Measurements from ENCODE around the gene GABBR2.

GABBR2 gene

DNA sequence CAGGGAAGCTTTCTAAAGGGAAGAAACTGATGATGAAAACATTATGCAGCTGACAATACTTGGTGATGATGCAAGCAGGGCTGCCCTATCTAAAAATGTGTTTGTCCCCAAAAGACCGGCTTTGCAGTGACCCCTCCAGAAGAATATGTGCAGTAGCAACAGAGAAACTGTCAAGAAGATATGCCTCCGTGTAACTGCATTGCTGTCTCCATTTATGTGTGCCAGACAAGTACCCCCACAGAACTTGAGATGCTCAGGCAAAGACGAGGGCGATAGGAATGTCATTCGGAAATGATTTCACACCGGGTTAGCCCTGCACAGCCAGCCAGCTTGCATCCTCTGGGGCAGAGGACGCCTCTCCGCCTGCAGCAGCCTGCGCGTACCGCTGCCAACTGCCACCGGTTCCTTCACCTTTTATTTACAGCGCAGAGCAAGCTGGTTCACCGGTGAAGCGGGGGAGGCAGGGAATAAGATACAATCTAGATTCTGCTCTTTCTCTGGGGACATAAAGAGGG, 2.0 kb downstream of the GABBR2 start:
- H3K36me3 Mint-ChIP-seq (ENCODE audit: low read depth) = no peaks in the 10 kb centered on the region
- no peak overlapping the region for H3K27ac Mint-ChIP-seq
- peaks cover 86% of the 10 kb centered on the region for H3K27me3 Mint-ChIP-seq (ENCODE audit: low read depth)
- TF ChIP-seq, protein P1, sequence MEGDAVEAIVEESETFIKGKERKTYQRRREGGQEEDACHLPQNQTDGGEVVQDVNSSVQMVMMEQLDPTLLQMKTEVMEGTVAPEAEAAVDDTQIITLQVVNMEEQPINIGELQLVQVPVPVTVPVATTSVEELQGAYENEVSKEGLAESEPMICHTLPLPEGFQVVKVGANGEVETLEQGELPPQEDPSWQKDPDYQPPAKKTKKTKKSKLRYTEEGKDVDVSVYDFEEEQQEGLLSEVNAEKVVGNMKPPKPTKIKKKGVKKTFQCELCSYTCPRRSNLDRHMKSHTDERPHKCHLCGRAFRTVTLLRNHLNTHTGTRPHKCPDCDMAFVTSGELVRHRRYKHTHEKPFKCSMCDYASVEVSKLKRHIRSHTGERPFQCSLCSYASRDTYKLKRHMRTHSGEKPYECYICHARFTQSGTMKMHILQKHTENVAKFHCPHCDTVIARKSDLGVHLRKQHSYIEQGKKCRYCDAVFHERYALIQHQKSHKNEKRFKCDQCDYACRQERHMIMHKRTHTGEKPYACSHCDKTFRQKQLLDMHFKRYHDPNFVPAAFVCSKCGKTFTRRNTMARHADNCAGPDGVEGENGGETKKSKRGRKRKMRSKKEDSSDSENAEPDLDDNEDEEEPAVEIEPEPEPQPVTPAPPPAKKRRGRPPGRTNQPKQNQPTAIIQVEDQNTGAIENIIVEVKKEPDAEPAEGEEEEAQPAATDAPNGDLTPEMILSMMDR (IDR thresholded peaks at IDR 0.05; ENCODE audit: unreplicated experiment in 3 of 3) = no peak
- H3K9me3 Mint-ChIP-seq = no peaks in the 10 kb centered on the region
- H3K4me1 Mint-ChIP-seq = peaks cover 9% of the 10 kb centered on the region
- H3K4me3 Mint-ChIP-seq = peak overlapping the region; percentile 25 to 61 (median 54)

DNA sequence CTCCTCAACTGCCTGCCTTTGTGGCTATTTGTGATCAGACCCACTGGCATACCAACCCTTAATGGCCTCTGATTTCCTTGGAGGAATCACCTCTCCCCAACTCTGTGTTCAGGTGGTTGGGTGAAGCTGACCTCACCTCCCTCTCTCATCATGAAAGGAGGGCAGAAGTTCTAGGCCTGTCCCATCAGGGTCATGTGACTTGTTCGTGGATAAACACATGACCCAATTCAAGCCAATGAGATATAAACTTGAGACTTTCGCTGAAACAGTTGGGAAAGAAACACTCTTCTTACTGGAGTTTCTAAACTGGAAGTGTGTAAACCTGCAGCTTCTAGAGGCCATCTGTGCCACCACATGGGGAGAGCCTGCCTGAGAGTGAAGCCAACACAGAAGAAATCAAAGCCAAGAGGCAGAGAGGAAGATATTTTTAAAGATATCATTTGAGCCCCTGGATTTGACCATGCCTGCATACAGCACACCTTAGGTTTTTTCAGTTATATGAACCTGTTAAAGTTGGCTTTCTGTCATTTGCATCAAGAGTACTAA, 5.8 kb downstream of the GABBR2 start:
- Mint-ChIP-seq H3K9me3 (peaks cover 5% of the 10 kb centered on the region), H3K36me3 (ENCODE audit: low read depth) (no peaks in the 10 kb centered on the region), H3K4me1 (peaks cover 9% of the 10 kb centered on the region)

DNA sequence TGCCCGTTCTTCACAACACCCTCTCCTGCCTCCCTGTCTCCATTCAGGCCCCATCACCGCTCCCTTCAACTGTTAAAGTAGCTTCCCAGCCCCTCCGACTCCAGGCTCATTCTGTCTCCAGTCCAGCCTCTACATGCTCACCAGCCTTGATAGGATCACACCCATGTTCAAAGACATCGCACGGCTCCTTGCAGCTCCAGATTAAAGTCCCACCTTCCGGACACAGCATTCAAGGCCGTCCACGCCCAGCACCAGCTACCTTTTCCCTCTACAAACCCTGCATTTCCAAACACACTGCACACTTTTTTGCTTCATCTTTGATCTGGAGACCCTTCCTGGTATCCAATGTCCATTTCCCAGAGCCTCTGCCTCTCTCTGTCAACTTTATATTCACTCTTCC, 6.4 kb downstream of the GABBR2 start:
- no peaks in the 10 kb centered on the region for H3K36me3 Mint-ChIP-seq (ENCODE audit: low read depth)

More for the DNA sequence above, 5.8 kb downstream of the GABBR2 start:
- H3K27me3 Mint-ChIP-seq (ENCODE audit: low read depth) = peaks cover 92% of the 10 kb centered on the region
- TF ChIP-seq, protein P1 (IDR thresholded peaks at IDR 0.05; ENCODE audit: unreplicated experiment in 3 of 3) = no peak
- no peak overlapping the region for H3K4me3 Mint-ChIP-seq
- H3K27ac Mint-ChIP-seq = no peak overlapping the region

DNA sequence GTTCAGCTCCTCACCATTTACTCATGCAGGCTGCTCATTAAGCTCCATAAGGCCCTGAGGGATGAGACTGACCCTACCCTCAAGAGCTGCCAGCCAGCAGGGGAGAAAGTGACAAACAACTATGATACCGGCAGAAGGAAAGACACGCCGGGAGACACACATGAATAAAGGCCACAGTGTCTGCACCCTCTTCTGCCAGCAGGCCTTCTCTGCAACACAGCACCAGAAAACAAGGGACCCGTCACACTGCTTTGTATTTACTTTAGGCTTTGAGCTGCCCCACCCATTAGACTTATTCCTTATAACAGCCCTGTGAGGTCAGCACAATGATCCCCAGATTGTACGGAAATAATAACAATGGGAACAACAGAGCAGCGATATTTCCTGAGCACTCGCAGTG, 7.2 kb downstream of the GABBR2 start:
- TF ChIP-seq, protein P1 (IDR thresholded peaks at IDR 0.05; ENCODE audit: unreplicated experiment in 3 of 3) = no peak
- Mint-ChIP-seq H3K27me3 (ENCODE audit: low read depth) (peaks cover 88% of the 10 kb centered on the region), H3K4me1 (peaks cover 4% of the 10 kb centered on the region), H3K9me3 (peaks cover 5% of the 10 kb centered on the region), H3K4me3 (no peak overlapping the region), H3K36me3 (ENCODE audit: low read depth) (no peaks in the 10 kb centered on the region), H3K27ac (no peak overlapping the region)

More for the DNA sequence above, 6.4 kb downstream of the GABBR2 start:
- TF ChIP-seq, protein P1 (IDR thresholded peaks at IDR 0.05; ENCODE audit: unreplicated experiment in 3 of 3) = no peak
- peaks cover 9% of the 10 kb centered on the region for H3K4me1 Mint-ChIP-seq
- no peak overlapping the region for H3K4me3 Mint-ChIP-seq
- peaks cover 90% of the 10 kb centered on the region for H3K27me3 Mint-ChIP-seq (ENCODE audit: low read depth)
- H3K9me3 Mint-ChIP-seq = peaks cover 5% of the 10 kb centered on the region
- H3K27ac Mint-ChIP-seq = no peak overlapping the region

DNA sequence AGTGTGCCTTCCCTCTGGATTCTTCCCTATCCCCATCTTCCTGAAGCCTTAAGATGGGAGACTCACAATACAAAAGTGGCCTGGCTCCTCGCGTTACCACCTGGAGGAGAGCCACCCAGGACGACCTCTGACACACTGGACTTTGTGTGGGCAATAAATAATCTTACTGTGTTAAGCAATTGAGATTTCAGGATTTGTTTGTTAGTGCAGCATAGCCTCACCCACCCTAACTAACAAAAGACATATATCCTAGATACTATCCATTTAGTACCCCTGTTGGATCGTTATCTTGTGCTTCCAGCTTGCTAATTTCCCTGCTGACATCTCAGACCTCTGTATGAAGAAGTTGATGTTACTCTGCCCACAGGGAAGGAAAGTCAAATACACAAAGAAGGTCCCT, 7.9 kb downstream of the GABBR2 start:
- no peak overlapping the region for H3K4me3 Mint-ChIP-seq
- H3K27ac Mint-ChIP-seq = no peak overlapping the region
- no peaks in the 10 kb centered on the region for H3K4me1 Mint-ChIP-seq
- peaks cover 86% of the 10 kb centered on the region for H3K27me3 Mint-ChIP-seq (ENCODE audit: low read depth)
- H3K9me3 Mint-ChIP-seq = peaks cover 5% of the 10 kb centered on the region
- TF ChIP-seq, protein P1 (IDR thresholded peaks at IDR 0.05; ENCODE audit: unreplicated experiment in 3 of 3) = no peak
- H3K36me3 Mint-ChIP-seq (ENCODE audit: low read depth) = no peaks in the 10 kb centered on the region

DNA sequence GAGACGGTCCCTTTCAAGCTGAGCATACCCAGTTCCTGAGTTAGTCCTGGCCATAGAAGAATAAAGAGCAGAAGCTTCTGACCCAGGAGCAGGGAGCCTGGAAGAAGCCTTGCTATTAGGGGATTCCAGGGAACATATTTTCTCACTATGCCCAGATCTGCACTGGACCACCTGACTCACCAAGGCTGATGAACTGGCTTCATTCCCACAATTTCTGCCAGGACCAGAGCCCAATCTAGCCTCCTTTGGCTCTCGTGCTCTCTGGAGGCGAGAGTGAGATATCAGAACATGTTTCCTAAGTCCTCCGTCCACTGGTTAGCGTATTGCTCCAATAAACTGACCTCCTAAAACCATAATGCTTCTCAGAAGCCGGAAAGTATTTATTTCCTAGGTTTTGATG, 9.9 kb downstream of the GABBR2 start:
- H3K4me1 Mint-ChIP-seq = no peaks in the 10 kb centered on the region
- peaks cover 5% of the 10 kb centered on the region for H3K9me3 Mint-ChIP-seq
- TF ChIP-seq, protein P1 (IDR thresholded peaks at IDR 0.05; ENCODE audit: unreplicated experiment in 3 of 3) = no peak
- H3K27ac Mint-ChIP-seq = no peak overlapping the region
- peaks cover 74% of the 10 kb centered on the region for H3K27me3 Mint-ChIP-seq (ENCODE audit: low read depth)
- no peaks in the 10 kb centered on the region for H3K36me3 Mint-ChIP-seq (ENCODE audit: low read depth)
- H3K4me3 Mint-ChIP-seq = no peak overlapping the region
